ENCODE results near the gene PLXNB2. TPM values are rescaled to one million over a fixed set of nuclear protein-coding genes. Genes with fewer than 3 reads are reported as not detected.

PLXNB2 gene
- polyA plus RNA-seq, 3 donors = 38.2 to 368 (median 70.5) TPM

DNA sequence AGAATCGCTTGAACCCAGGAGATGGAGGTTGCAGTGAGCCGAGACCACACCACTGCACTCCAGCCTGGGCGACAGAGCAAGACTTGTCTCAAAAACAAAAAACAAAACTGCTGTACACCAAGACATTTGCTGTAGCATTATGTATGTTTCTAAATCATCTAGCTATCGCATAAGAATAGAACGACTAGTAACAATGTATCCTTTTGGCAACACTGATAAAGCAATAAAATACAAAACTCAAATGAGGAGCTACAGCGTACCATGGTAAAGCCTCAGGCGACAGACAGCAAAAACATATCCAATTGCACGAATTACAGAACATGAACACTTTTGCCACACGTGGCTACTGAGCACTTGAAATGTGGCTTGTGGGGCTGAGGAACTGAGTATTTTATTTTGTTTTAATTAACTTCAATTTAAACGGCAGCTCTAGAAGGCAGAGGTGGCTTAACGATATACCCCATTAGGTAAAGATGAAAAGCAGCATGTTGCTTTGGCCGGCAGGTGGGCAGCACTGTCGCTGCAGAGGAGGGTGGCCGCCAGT is 65.0 kb downstream of the PLXNB2 start:
- H3K4me1 Mint-ChIP-seq = peaks cover 43% of the 10 kb centered on the region
- 100% methylated on average over 2 of the region's 14 CpGs for WGBS (ENCODE audit: insufficient coverage)
- peaks cover 43 to 49% of the 10 kb centered on the region in 2 donors for H3K4me1 ChIP-seq (ENCODE audit: control insufficient read depth in 1 of 2, insufficient read depth in 2 of 2, low read length in 2 of 2)
- H3K9ac ChIP-seq (ENCODE audit: insufficient read depth, low read length, poor library complexity, severe bottlenecking) = peak overlapping the region; percentile 1
- H3K27me3 ChIP-seq (ENCODE audit: control insufficient read depth in 2 of 2, insufficient read depth in 2 of 2, low read length in 2 of 2) = no peaks in the 10 kb centered on the region
- TF ChIP-seq CTCF (IDR thresholded peaks at IDR 0.05) = no peak
- peaks cover 74% of the 10 kb centered on the region for H3K79me2 ChIP-seq (ENCODE audit: insufficient read depth, low read length)
- H3K27me3 Mint-ChIP-seq (ENCODE audit: low read depth in 3 of 3) = no peaks in the 10 kb centered on the region
- peak overlapping the region in 2 of 7 donors; percentile 40 to 54 for H3K27ac Mint-ChIP-seq
- no peak overlapping the region for H3K27ac ChIP-seq (ENCODE audit: low read depth in 1 of 2, low read length in 2 of 2)
- H3K36me3 Mint-ChIP-seq = peaks cover 24 to 42% of the 10 kb centered on the region in 2 donors
- H2AFZ ChIP-seq (ENCODE audit: insufficient read depth, low read depth, low read length, poor library complexity, severe bottlenecking) = no peak overlapping the region
- H3K4me3 Mint-ChIP-seq = peak overlapping the region in 1 of 2 donors; percentile 0
- peaks cover 19 to 35% of the 10 kb centered on the region in 2 donors for H3K36me3 ChIP-seq (replicated peaks in 1 of 2; ENCODE audit: control insufficient read depth in 1 of 2, insufficient read depth in 2 of 2, low read length in 2 of 2)
- DNase-seq = no peak
- H3K4me3 ChIP-seq (replicated peaks in 1 of 3; ENCODE audit: low read depth in 2 of 3, low read length in 3 of 3) = peak overlapping the region in 1 of 3 experiments; percentile 98
- intact Hi-C loops (cut with micrococcal nuclease) = no loop called here
- H3K4me2 ChIP-seq (replicated peaks; ENCODE audit: extremely low read depth, low read length, poor library complexity, severe bottlenecking) = peak overlapping the region; percentile 44
- no peaks in the 10 kb centered on the region for H3K9me3 ChIP-seq (replicated peaks in 1 of 2; ENCODE audit: control insufficient read depth in 1 of 2, insufficient read depth in 1 of 2, low read length in 2 of 2)
- peaks cover 0 to 2% (median 0%) of the 10 kb centered on the region in 7 donors for H3K9me3 Mint-ChIP-seq
- peaks cover 20% of the 10 kb centered on the region for H4K20me1 ChIP-seq (ENCODE audit: insufficient read depth, low read length)

GRCh38 chr22:50238755-50239154 is 68.7 kb downstream of the PLXNB2 start:
- DNase-seq = no peak

More at GRCh38 chr22:50238755-50239154, 68.7 kb downstream of the PLXNB2 start:
- no peaks in the 10 kb centered on the region for H3K9me3 ChIP-seq (replicated peaks in 1 of 2; ENCODE audit: control insufficient read depth in 1 of 2, insufficient read depth in 1 of 2, low read length in 2 of 2)
- no peak overlapping the region for H2AFZ ChIP-seq (ENCODE audit: insufficient read depth, low read depth, low read length, poor library complexity, severe bottlenecking)
- H3K27ac ChIP-seq (ENCODE audit: low read depth in 1 of 2, low read length in 2 of 2) = no peak overlapping the region
- H3K9ac ChIP-seq (ENCODE audit: insufficient read depth, low read length, poor library complexity, severe bottlenecking) = no peak overlapping the region
- no peaks in the 10 kb centered on the region for H3K27me3 ChIP-seq (ENCODE audit: control insufficient read depth in 2 of 2, insufficient read depth in 2 of 2, low read length in 2 of 2)
- no peak overlapping the region for H3K4me3 ChIP-seq (replicated peaks in 1 of 3; ENCODE audit: low read depth in 2 of 3, low read length in 3 of 3)
- TF ChIP-seq CTCF (IDR thresholded peaks at IDR 0.05) = no peak
- H3K27me3 Mint-ChIP-seq (ENCODE audit: low read depth in 3 of 3) = no peaks in the 10 kb centered on the region
- peaks cover 30% of the 10 kb centered on the region for H3K4me1 Mint-ChIP-seq
- peaks cover 21 to 28% of the 10 kb centered on the region in 2 donors for H3K36me3 ChIP-seq (replicated peaks in 1 of 2; ENCODE audit: control insufficient read depth in 1 of 2, insufficient read depth in 2 of 2, low read length in 2 of 2)
- H3K4me2 ChIP-seq (replicated peaks; ENCODE audit: extremely low read depth, low read length, poor library complexity, severe bottlenecking) = no peak overlapping the region
- H3K9me3 Mint-ChIP-seq = peaks cover 0 to 6% (median 2%) of the 10 kb centered on the region in 7 donors
- H3K27ac Mint-ChIP-seq = peak overlapping the region in 3 of 7 donors; percentile 30 to 82 (median 32)
- H3K4me3 Mint-ChIP-seq = no peak overlapping the region
- WGBS (ENCODE audit: insufficient coverage) = 77% methylated on average over 7 of the region's 9 CpGs
- peaks cover 36 to 62% of the 10 kb centered on the region in 2 donors for H3K36me3 Mint-ChIP-seq
- peaks cover 75% of the 10 kb centered on the region for H3K79me2 ChIP-seq (ENCODE audit: insufficient read depth, low read length)
- H4K20me1 ChIP-seq (ENCODE audit: insufficient read depth, low read length) = peaks cover 39% of the 10 kb centered on the region
- intact Hi-C loops (cut with micrococcal nuclease) = no loop called here
- H3K4me1 ChIP-seq (ENCODE audit: control insufficient read depth in 1 of 2, insufficient read depth in 2 of 2, low read length in 2 of 2) = peaks cover 25 to 28% of the 10 kb centered on the region in 2 donors
